B cell (primary cell): ENCODE data around the gene RNF223. TPM values are rescaled to one million over a fixed set of nuclear protein-coding genes. Genes with fewer than 3 reads are reported as not detected.
"Not testable (repeated sequence)": the region's sequence is repeated elsewhere in the genome, so short reads cannot be mapped to it uniquely, and the experiment has no call there.

Source experiments
- ATAC-seq: fragments of 200-7000 bp; cut with Tn5 transposase; one replicate; pipeline ENCODE4 v1.10.0; 2021; ENCODE audit warnings: low read depth, mild to moderate bottlenecking, moderate number of reproducible peaks, moderate library complexity
- CTCF ChIA-PET: fragments of 350-600 bp; sonication (Branson Sonifier 250); formaldehyde crosslinking; loops from one replicate; lab custom pipeline; 2021; ENCODE audit warnings: antibody characterized with exemption, inconsistent platforms; lab: Charles Lee
- POLR2A ChIA-PET: fragments of 350-600 bp; sonication (Branson Sonifier 250); formaldehyde crosslinking; loops from one replicate; lab custom pipeline; 2021; ENCODE audit warnings: antibody characterized with exemption; lab: Charles Lee
- DNase-seq: peaks from one replicate; pipeline ENCODE4 v3.0.0; 2013
- H2AFZ ChIP-seq: 2 replicates; pipeline ENCODE4 v1.6.1; 2012; ENCODE audit warnings: mild to moderate bottlenecking, low read depth, low read length; ENCODE audit not compliant: insufficient read depth, poor library complexity, severe bottlenecking
- H3K27ac ChIP-seq, 2 donors: 1 replicate in 1 of 2; 2 replicates in 1 of 2; pipeline ENCODE4 v1.5.1; 2012 to 2013; ENCODE audit warnings: low read length in 2 of 2, mild to moderate bottlenecking in 2 of 2, moderate library complexity in 1 of 2
- H3K27me3 ChIP-seq, 4 experiments: fragments of 200-600 bp in 1 of 4; sonication (generic) in 1 of 4; replicated peaks in 1 of 4; 1 replicate in 2 of 4; 2 replicates in 2 of 4; pipeline versions ENCODE4 v1.6.1 to v1.7.0; 2013 to 2016; ENCODE audit warnings: low read length in 3 of 4, mild to moderate bottlenecking in 2 of 4, mixed read lengths in 1 of 4, moderate library complexity in 1 of 4; ENCODE audit not compliant: insufficient read depth in 4 of 4, control insufficient read depth in 3 of 4; ENCODE audit errors: control extremely low read depth in 1 of 4
- H3K36me3 ChIP-seq, 2 experiments: replicated peaks in 1 of 2; 1 replicate in 1 of 2; 2 replicates in 1 of 2; pipeline versions ENCODE4 v1.6.1 to v1.7.1; 2013; ENCODE audit warnings: low read length in 1 of 2; ENCODE audit not compliant: insufficient read depth in 2 of 2, control insufficient read depth in 1 of 2; ENCODE audit errors: control extremely low read depth in 1 of 2, extremely low read depth in 1 of 2
- H3K4me1 ChIP-seq, 2 donors: fragments of 200-600 bp in 1 of 2; sonication (generic) in 1 of 2; 1 replicate in 1 of 2; 2 replicates in 1 of 2; pipeline versions ENCODE4 v1.5.1 to v1.6.1; 2013 to 2017; ENCODE audit warnings: low read length in 2 of 2; ENCODE audit not compliant: control insufficient read depth in 2 of 2, insufficient read depth in 2 of 2
- H3K4me2 ChIP-seq: replicated peaks from 2 replicates; pipeline ENCODE3; 2012; ENCODE audit warnings: mild to moderate bottlenecking, low read depth, low read length; ENCODE audit not compliant: poor library complexity, severe bottlenecking
- H3K4me3 ChIP-seq, 5 experiments: fragments of 200-600 bp in 1 of 5; sonication (generic) in 1 of 5; 1 replicate in 3 of 5; 2 replicates in 2 of 5; pipeline versions ENCODE4 v1.5.1 to v1.7.0; 2011 to 2016; ENCODE audit warnings: low read length in 4 of 5, mild to moderate bottlenecking in 4 of 5, low read depth in 2 of 5, control low read depth in 1 of 5, moderate library complexity in 1 of 5; ENCODE audit not compliant: insufficient read depth in 1 of 5; ENCODE audit errors: control extremely low read depth in 1 of 5, extremely low read depth in 1 of 5
- H3K79me2 ChIP-seq: fragments of 200-600 bp; sonication (generic); one replicate; pipeline ENCODE4 v1.6.0; 2016; ENCODE audit warnings: low read length; ENCODE audit not compliant: control insufficient read depth, insufficient read depth
- H3K9ac ChIP-seq: fragments of 200-600 bp; sonication (generic); 2 replicates; pipeline ENCODE4 v1.6.1; 2017; ENCODE audit warnings: mild to moderate bottlenecking, low read length, moderate library complexity
- H3K9me3 ChIP-seq, 3 donors: one replicate each; pipeline versions ENCODE4 v1.6.1 to v1.7.1; 2013; ENCODE audit warnings: low read length in 2 of 3; ENCODE audit not compliant: control insufficient read depth in 2 of 3, insufficient read depth in 1 of 3; ENCODE audit errors: control extremely low read depth in 1 of 3
- H4K20me1 ChIP-seq: 2 replicates; pipeline ENCODE4 v1.6.0; 2012; ENCODE audit warnings: mild to moderate bottlenecking, low read length; ENCODE audit not compliant: insufficient read depth, control insufficient read depth, poor library complexity, severe bottlenecking
- H3K27ac Mint-ChIP-seq: one replicate; pipeline ENCODE4 v1.8.0; 2021; ENCODE audit warnings: mixed read lengths
- H3K27me3 Mint-ChIP-seq: one replicate; pipeline ENCODE4 v1.8.0; 2021; ENCODE audit warnings: mixed read lengths
- H3K4me1 Mint-ChIP-seq: one replicate; pipeline ENCODE4 v1.8.0; 2021; ENCODE audit warnings: mixed read lengths
- H3K4me3 Mint-ChIP-seq: one replicate; pipeline ENCODE4 v1.8.0; 2021; ENCODE audit warnings: mixed read lengths
- H3K9me3 Mint-ChIP-seq: one replicate; pipeline ENCODE4 v1.8.0; 2022; ENCODE audit warnings: mixed read lengths; ENCODE audit not compliant: insufficient read depth
- CTCF ChIP-seq: fragments of 200-600 bp; IDR thresholded peaks from one replicate; pipeline ENCODE4 v1.8.0; 2022; ENCODE audit warnings: antibody characterized with exemption, mild to moderate bottlenecking
- EZH2 ChIP-seq: IDR thresholded peaks from 2 replicates; pipeline ENCODE4 v1.6.1; 2012; ENCODE audit warnings: borderline replicate concordance, low read depth, mild to moderate bottlenecking, moderate library complexity, low read length; ENCODE audit not compliant: insufficient read depth, poor library complexity, severe bottlenecking
- WGBS: methylation state at CpG from one replicate; pipeline ENCODE4 v1.1.5; 2013; ENCODE audit warnings: missing lambda C conversion rate; ENCODE audit not compliant: insufficient coverage; 5-methylcytosine and 5-hydroxymethylcytosine counted together
- intact Hi-C: fragments of 100-400 bp; cut with micrococcal nuclease; formaldehyde crosslinking; loops from one replicate; pipeline ENCODE4 v1.10.0; 2022
- polyA plus RNA-seq: library from polyadenylated mRNA; depleted of rRNA; stranded (reverse); fragments of >200 nt; gene quantifications from 2 replicates; pipeline ENCODE4 v1.2.3, GENCODE V29; 2012
- total RNA-seq, 2 donors: library from RNA; stranded (reverse); fragments of 120-200 nt in 1 of 2; gene quantifications; 1 replicate in 1 of 2; 2 replicates in 1 of 2; pipeline versions ENCODE4 v1.2.3 to v1.2.4, GENCODE V29; 2013 to 2022

Gene RNF223
- total and polyA plus RNA-seq, 2 donors (not counting 1 experiment from before 2014, with no cell fraction given) = not detected

DNA sequence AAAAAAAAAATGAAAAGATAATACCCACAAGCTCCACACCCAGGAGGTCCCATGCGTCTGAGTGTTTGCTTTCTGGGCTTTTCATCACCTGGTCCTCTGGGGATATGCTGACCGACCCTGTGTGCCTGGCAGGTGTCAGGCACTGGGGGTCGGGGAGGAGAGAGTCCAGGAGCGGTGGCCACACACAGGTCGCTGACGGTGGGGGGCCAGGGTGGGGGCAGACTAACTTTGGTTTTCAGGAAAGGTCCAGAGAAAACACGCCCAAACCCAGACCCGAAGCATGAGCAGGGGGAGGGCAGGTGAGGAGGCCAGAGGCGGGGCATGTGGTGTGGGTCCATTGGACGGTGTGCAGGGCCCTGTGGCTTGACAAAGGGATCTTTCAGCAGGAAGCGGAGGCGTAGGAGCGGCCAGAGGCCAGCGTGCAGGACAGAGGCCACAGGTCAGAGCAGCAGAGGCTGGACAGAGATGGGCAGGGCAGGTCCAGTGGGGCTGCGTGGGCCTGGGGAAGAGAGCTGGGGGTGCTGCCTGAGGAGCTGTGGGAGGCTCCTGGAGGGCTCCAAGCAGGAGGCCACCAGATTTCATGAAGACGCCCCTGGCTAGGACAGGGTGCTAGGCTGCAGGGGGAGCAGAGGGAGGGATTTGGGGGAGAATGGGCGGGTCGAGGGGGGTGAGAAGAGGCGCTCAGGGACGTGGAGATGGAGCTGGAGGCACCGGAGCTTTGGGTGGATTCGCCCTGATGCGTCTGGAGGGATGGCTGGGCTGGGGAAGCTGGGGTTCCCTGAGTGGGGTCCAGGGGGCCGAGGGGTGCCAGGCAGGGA lies 15.8 kb downstream of the RNF223 start:
- no peaks in the 10 kb centered on the region for H4K20me1 ChIP-seq
- intact Hi-C loops = no loop called here
- H3K79me2 ChIP-seq = no peaks in the 10 kb centered on the region
- ATAC-seq (no peak), DNase-seq (no peak)
- no peak overlapping the region for H3K27ac ChIP-seq
- TF ChIP-seq CTCF = no peak
- no peak for TF ChIP-seq EZH2
- H3K27me3 Mint-ChIP-seq = peaks cover 7% of the 10 kb centered on the region
- CTCF ChIA-PET = interaction anchor here (1.2 to 2.0 kb wide), 5 partner anchors 18 to 317 kb away, joined by 3 to 7 read pairs (median 6); partner anchors contain the start of gene AURKAIP1
- no peaks in the 10 kb centered on the region for H3K36me3 ChIP-seq
- peak overlapping the region in 1 of 5 experiments; percentile 60 for H3K4me3 ChIP-seq
- no peak overlapping the region for H2AFZ ChIP-seq
- peak overlapping the region; percentile 82 for H3K4me3 Mint-ChIP-seq
- POLR2A ChIA-PET = interaction anchor here (1.4 kb wide), 1 partner anchor 15 kb away, joined by 3 read pairs; no protein-coding TSS in a partner anchor
- peak overlapping the region; percentile 95 for H3K4me2 ChIP-seq
- H3K9me3 Mint-ChIP-seq = no peaks in the 10 kb centered on the region
- peak overlapping the region; percentile 46 for H3K27ac Mint-ChIP-seq
- peaks cover 0 to 14% (median 0%) of the 10 kb centered on the region in 3 donors for H3K9me3 ChIP-seq
- 32% methylated on average over 22 of the region's 24 CpGs for WGBS
- H3K4me1 Mint-ChIP-seq = peaks cover 13% of the 10 kb centered on the region
- H3K4me1 ChIP-seq = peaks cover 25 to 31% of the 10 kb centered on the region in 2 donors
- H3K9ac ChIP-seq = no peak overlapping the region
- peaks cover 0 to 50% (median 27%) of the 10 kb centered on the region in 4 experiments for H3K27me3 ChIP-seq

- H3K4me1 ChIP-seq = peaks cover 19 to 26% of the 10 kb centered on the region in 2 donors
- H3K36me3 ChIP-seq, ATAC-seq, H3K9ac ChIP-seq, H3K79me2 ChIP-seq, H3K27ac Mint-ChIP-seq, H3K27ac ChIP-seq, H3K27me3 Mint-ChIP-seq, H4K20me1 ChIP-seq, H3K4me1 Mint-ChIP-seq, H3K9me3 Mint-ChIP-seq, intact Hi-C loops, H2AFZ ChIP-seq, DNase-seq, H3K4me3 ChIP-seq, H3K4me2 ChIP-seq: not testable (repeated sequence)
- WGBS = 46% methylated on average over 8 of the region's 15 CpGs
- H3K4me3 Mint-ChIP-seq = peak overlapping the region; percentile 82
- H3K27me3 ChIP-seq = peaks cover 0 to 44% (median 24%) of the 10 kb centered on the region in 4 experiments
- H3K9me3 ChIP-seq = peaks cover 0 to 13% (median 0%) of the 10 kb centered on the region in 3 donors
- ChIA-PET POLR2A (interaction anchor here (0.5 kb wide), 1 partner anchor 75 kb away, joined by 5 read pairs; no protein-coding TSS in a partner anchor), CTCF (interaction anchor here (1.8 kb wide), 1 partner anchor 234 kb away, joined by 7 read pairs; no protein-coding TSS in a partner anchor)
Observed at GRCh38 chr1:1057769-1058087, 16.4 kb downstream of the RNF223 start.
